HG03575 (cell line): Measurements from ENCODE around the gene HEATR9.

ENCODE experiments used
- ATAC-seq: cut with Tn5 transposase; IDR thresholded peaks from one replicate; pipeline ENCODE4 v1.9.1; 2021; ENCODE audit not compliant: unreplicated experiment, insufficient number of reproducible peaks, low FRiP score; ENCODE audit errors: extremely low read depth

The HEATR9 gene

DNA sequence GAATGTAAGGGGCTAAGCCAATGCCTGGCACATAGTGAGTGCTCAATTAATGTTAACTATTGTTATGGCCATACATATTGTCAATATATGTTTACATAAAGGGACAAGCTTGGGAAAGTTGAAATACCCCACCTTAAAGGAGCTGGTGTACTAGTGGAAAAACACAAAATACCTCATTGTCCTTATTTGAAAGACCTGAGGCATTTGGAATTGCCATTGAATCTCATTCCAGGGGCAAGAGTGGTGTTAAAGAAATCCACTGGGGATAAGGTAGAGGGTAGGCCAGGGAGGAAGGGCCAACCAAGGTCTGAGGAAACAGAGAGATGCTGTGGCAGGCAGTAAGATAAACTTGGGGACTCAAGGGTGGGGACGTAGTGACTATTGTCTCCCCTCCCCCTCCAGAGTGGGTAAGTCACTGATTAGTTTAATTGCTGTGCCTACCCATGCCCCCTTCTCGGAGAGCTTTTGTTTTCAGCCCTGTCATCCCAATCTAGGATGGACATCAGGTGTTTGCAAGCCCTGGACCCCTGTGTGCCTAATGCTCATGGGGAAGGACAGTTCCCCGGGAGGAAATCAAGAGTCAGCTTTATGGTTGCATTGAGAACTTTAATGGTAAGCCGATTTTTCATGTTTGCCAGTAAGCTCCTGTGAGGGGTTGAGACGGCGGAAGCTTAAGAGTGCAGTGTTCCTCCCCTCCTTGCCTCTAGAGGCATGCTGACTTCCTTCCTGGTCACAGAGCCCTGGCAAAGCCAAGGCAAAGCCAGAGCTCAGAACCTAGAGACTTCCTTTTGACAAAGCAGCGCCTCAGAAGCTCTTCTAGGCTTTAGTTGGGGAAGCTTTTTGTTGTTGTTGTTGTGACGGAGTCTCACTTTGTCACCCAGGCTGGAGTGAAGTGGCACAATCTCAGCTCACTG, 2.5 kb upstream of the HEATR9 start:
- ATAC-seq = no peak

DNA sequence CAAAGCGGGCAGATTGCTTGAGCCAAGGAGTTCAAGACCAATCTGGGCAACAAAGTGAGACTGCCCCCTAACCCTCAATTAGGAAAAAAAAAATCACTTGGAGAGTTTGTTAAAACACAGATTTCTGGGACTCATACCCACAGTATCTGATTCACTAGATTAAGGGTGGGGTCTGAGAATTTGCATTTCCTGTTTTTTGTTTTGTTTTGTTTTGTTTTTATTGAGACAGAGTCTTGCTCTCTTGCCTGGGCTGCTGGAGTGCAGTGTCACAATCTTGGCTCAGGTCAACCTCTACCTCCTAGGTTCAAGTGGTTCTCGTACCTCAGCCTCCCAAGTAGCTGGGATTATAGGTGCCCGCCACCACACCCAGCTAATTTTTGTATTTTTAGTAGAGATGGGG, 1.1 kb downstream of the HEATR9 start:
- no peak for ATAC-seq

DNA sequence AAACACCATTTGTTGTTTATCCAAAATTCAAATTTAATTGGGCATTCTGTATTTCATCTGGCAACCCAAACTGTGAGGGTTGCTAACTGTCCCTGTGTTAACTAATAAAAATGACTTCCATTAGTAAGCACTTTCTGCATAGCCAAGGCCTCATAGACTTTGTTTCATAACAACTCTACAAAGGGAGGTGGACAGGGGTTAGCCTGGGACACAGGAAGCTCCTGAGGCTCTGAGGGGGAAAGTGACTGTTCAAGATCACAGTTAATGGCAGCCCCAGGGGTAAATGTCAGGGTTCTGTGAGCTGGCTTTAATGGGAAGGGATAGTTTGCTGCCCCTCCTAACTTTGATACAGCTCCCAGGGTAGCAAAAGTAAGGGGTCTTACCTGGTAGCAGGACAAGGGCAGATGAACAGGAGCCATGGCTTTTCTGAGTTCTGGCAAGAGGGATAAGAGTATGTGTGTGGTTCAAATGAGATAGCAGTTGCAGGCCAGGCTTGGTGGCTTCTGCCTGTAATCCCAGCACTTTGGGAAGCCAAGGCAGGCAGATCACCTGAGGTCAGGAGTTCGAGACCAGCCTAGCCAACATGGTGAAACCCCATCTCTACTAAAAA, 2.2 kb downstream of the HEATR9 start:
- ATAC-seq = no peak

- ATAC-seq = no peak
Observed at GRCh38 chr17:35865412-35866340, 3.0 kb downstream of the HEATR9 start.

DNA sequence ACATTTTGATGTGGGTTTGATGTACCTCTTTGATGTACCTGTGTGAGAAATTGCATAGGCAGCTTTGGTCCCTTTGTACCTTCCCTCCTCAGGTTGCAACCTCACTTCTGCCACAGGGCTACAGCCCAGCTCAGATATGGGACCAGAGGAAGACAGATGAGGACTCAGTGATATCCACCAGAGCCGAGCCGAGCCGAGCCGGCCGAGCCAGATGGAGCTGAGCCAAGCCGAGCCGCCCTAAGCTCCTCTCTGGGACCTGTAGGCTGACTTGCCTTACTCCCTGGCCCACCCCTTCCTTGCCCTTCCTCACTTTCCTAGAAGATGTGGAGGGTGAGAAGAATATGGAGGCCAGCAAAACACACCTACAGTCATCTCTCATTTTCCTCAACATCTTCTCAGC, 3.8 kb downstream of the HEATR9 start:
- no peak for ATAC-seq

DNA sequence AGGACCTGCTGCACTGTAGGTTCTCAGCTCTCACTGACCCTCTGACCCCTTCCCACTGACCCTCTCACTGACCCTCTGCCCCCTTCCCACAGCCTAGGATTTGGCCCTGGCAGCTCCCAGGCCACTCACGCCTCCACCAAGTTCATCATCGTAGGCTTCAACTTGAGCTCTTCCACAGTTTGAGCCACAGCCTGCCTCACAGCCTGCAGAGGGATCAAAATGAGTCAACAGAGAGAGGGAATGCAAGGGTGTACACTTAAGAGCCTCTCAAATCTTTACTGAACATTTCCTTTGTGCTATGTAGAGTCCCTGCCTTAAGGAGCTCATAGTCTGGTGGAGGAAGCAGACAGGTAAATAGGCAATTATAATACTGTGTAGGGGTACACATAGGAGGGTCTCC, 12.1 kb downstream of the HEATR9 start:
- no peak for ATAC-seq

DNA sequence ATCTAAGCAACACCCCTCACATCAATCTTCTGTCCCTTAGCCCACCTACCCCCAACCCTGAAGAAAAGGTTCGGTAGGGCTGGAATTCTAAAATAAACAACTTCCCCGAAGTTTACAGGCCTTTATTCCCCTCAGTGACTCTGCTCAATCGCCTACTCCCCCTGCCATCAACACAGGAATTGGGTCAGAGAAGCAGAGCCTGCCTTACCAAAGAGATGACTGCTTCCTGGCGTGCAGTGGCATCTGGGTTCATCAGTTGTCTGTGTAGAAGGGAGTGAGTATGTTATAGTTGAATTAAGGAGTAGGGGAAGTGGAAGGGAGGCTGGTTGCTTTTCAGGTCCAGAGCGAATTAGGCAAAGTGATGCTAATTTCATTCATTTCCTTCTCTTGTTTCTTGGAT, 12.7 kb downstream of the HEATR9 start:
- no peak for ATAC-seq

GRCh38 chr17:35849469-35850348, 19.0 kb downstream of the HEATR9 start:
- ATAC-seq = no peak

DNA sequence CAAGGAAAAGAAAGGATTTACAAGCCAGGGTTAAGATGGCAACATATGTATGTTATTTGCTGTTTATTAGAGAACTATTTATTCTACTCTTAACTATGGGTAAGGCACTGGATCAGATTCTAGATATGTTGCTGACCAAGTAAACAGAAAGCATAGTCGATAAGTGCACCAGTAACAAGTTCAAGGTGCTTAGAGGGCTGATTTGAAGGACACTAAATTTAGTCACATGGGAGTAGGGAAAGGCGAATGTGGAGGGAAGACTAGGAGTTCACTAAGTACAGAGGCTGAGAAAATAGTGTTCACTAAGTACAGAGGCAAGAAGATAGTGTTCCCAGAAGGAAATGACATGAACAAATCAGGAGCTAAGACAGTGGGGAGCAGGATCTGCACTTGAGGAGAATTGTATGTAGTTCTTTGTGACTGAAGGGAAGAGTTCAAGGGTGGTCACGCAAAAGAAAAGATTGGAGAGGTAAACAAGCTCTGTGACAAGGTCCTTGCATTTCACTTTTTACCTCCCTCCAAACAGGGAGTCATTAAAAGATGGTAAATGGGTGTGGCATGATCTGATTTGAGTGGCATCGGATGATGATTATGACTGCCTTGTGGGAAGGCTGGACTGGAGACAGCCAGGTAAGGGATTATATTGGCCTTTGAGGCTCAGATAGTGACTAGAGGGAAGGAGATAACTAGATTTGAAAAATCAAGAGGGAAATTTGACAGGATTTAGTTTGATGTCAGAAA, 20.9 kb downstream of the HEATR9 start:
- ATAC-seq = no peak

GRCh38 chr17:35847006-35847405, 21.7 kb downstream of the HEATR9 start:
- ATAC-seq = no peak

DNA sequence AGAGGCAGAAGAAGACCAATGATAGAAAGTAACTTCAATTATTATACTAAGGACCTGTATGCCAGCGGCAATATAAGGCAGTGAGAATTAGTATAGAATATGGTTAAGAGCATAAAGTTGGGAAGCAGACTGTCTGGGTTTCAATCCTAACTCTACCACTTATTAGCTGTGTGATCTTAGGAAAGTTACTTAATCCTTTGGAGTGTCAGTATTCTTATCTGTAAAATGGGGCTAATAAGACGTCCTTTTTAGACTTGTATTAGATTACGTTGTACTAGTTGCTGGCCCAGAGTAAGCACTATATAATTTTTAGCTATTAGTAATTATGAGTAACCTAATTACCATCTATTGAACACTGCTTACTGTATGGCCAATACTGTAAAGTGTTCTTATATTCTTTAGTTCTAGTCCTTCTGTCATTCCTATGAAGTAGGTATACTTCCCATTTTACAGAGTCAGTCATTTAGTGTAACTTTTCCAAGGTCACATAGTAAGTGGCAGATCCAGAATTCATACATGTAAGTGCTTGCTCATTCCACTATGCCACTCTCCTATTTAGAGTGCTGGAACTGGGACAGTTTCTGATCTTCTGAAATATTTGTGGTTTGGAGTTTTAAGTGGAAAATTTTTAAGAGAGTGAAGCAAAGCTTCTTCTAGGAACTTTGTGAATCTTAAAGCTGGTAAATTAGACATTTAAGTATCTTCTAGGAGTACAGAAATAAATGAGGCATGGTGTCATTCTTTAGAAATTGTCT, 22.5 kb downstream of the HEATR9 start:
- no peak for ATAC-seq

- ATAC-seq = no peak
Observed at GRCh38 chr17:35844547-35844946, 24.1 kb downstream of the HEATR9 start.

DNA sequence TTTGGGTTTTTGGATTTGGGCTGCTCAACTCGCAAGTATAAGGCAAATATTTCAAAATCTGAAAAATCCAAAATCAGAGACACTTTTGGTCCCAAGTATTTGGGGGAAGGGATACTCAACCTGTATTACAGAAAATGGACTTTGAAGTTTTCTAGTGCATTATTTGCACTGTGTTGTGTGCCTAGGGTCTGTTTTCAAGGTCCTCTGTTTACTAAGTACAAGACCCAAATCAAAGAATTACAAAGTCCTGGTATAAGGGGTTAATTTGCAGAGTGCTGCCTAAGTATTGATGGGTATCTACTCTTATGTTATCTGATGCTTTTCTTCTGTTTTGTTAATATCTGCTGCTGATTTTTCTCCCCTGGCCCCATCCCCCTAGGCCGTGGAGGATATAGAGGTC, 25.0 kb downstream of the HEATR9 start:
- ATAC-seq = no peak

GRCh38 chr17:35842239-35842638, 26.5 kb downstream of the HEATR9 start:
- ATAC-seq = no peak

- ATAC-seq = no peak
Observed at GRCh38 chr17:35841505-35841904, 27.2 kb downstream of the HEATR9 start.

DNA sequence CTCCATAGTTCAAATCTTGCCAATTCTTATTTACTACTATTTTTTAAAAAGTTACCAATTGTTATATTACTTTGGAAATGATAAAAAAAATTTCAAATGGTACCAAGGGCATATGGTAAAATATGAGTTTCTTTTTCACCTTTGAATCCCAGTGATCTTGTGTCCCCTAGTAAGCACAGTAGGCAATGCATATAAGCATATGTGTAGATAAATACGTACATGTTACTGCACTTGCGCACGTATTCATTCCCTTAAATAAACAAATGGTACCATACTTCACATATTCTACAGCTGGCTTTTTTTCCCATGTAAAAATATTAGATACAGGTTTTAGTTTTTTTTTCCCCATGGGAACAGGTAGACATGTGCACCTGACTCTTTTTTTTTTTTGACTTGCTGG, 27.6 kb downstream of the HEATR9 start:
- no peak for ATAC-seq

GRCh38 chr17:35825206-35825605, 43.5 kb downstream of the HEATR9 start:
- ATAC-seq = no peak
